HG03460 (cell line): ENCODE measurements around the gene DPYSL5.

Experiments used
- ATAC-seq: cut with Tn5 transposase; IDR thresholded peaks from one replicate; pipeline ENCODE4 v1.9.1; 2021; ENCODE audit not compliant: unreplicated experiment

DPYSL5 gene

DNA sequence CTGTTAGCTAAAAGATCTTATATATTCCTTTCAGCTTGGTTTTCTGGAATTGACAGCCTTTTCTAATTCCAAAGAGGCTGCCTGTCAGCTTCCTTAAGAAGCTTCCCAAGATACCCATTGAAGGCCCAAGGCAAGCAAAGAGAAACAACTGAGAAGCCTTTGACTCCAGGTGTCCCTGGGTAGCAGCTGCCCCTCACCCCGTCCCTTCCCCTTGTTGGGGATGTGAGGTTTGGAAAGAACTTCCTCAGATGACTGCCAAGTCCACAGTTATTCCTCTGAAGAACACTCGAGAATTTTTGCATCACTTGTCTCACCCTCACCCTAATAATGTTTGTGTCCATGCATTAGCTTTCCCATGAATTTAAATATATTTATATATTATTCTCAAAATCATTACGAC lies 135.8 kb downstream of the DPYSL5 start:
- no peak for ATAC-seq

DNA sequence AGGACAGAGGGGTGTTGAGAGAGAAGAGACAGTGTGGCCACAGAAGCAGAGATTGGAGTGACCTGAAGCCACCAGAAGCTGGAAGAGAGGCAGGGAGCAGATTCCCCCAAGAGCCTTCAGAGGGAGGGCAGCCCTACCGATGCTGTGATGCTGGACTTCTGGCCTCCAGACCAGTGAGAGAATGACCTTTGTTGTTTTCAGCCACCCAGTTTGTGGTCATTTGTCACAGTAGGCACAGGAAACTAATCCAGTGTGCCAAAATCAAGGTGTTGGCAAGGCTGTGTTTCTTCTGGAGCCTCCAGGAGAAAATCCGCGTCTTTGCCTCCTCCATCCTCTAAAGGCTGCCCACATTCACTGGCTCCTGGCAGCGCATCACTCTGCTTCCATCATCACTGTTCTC lies 137.9 kb downstream of the DPYSL5 start:
- no peak for ATAC-seq

DNA sequence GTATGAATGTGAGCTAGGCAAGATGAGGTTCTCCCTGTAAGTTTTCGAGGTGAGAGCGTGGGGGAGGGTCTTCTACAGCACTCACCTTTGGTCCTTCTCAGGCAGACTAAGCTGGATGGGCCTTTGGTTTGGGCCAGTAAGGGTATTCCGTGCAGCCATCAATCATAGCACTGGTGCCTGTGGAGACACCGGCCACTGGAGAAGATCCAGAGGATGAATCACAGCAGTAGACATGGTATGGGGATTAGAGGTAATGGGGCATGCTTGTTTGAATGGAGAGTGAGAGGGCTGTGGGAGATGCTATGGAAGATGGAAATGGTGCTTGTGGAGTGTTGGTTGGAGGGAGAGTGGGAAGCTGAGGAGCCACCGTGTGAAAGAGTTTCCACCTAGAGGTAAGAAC lies 138.6 kb downstream of the DPYSL5 start:
- no peak for ATAC-seq

DNA sequence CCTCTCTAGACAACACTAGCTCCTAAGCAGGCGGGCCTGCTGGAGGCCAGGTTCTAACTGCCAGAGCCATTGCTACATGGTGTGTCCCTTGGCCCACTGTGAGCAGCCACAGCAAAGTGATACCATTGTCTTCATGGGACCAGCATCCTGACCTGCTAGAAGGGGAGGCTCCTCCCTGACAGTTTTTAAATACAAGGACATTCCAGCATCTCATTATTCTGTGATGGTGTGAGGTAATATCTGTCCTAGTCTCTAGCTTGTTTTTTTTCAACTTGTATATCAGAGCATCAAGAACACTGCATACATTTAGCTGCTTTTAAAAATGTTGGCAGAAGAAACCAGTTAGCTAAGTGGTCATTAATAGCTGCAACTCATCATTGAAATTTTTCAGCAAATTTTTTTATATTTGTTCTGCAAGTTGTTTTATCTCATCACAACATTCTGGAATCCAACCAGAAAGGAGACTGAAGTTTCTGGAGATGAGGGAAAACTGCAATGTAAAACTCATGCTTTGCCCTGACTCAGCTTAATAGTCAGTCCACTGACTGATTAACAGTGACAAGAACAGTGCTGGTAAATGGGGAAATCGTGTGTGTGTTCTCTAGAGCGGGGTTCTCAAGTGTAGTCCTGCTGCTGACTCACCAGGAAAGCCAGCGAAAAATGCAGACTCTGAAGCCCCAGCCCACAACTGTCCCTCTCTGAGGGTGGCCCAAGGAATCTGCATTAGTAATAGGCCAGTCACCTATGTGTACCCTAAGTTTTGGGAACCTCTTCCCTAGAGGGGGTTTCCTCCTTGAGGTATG lies 140.3 kb downstream of the DPYSL5 start:
- no peak for ATAC-seq

DNA sequence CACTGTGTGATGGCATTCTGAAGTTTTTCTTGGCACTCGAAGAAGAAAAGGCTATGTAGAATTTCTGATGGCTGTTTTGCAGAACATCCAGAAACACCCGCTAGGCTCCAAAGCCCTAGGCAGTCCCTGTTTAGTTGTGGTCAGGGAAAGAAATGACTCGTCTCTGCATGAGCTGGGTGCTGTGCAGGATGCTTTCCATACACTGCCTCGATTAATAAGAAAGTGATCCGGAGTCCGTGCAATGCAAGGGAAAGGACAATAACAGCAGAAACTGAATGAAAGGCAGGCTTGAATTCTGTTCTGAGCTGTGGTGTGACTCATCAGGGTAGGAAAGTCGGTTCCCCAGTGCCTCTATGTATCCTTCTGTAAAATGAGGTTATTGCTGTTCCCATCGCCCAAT lies 141.2 kb downstream of the DPYSL5 start:
- no peak for ATAC-seq

DNA sequence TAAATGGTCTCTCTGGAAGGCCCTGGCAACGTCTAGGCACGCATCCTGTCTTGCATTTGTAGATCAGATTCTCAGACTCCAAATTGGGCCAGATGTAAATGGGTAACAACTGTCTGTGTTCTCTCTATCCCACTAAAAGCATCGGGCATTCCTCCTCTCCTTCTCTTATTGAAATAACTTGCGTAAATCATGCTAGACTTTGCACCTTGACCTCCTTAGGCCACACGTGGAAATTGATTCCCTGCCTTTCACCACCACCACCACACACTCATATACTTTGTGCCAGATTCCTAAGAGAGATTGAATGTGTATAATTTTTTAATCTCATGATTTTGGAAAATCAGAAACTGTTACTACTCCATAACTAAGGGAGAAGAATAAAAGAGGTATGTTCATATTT lies 143.8 kb downstream of the DPYSL5 start:
- ATAC-seq = no peak

DNA sequence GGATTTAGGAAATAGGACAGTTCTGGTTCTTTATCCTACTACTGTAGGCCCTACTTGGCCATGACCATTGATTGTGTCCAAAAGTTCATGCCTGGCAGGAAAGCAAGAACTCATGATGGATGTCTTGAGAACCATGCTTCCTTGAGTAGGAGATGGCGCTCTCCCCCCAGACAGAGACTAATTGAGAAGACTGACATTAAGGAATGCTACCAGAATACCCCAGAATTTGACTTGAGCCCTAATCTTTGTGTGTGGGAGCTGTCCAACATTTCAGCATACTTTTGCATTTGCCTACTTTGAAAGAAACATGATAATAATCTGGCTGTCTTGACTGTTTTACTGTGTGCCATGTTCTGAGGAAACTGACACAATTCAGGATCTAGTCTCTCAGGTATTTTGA lies 145.8 kb downstream of the DPYSL5 start:
- no peak for ATAC-seq

DNA sequence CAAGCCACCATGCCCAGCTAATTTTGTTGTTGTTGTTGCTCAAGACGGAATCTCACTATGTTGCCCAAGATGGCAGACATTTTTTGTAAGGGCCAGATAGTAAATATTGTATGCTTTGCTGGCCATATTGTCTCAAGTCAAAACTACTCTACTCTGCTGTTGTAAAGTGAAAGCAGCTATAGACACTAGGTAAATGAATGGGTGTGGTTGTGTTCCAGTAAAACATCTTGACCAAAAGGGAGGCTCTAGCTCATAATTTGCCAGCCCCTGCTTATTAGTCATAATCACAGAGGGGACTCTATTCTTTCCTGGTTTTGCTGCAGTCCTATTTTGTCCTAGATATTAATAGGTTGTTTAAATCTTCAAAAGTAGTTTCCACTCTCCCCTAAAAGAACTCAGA lies 147.1 kb downstream of the DPYSL5 start:
- ATAC-seq = no peak

DNA sequence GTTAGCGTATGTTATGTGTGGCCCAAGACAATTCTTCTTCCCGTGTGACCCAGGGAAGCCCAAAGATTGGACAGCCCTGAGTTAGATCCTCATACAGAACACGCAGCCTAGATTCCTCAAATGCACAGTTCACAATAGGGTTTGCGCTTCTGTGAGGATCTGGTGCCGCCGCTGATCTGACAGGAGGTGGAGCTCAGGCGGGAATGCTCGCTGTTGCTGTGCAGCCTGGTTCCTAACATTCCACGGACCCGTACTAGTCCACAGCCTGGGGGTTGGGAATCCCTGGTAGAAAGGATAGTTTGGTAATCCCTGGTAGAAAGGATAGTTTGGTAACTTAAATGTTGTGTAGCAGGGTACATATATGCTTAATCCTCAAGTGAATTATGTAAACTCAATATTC lies 149.5 kb downstream of the DPYSL5 start:
- no peak for ATAC-seq

DNA sequence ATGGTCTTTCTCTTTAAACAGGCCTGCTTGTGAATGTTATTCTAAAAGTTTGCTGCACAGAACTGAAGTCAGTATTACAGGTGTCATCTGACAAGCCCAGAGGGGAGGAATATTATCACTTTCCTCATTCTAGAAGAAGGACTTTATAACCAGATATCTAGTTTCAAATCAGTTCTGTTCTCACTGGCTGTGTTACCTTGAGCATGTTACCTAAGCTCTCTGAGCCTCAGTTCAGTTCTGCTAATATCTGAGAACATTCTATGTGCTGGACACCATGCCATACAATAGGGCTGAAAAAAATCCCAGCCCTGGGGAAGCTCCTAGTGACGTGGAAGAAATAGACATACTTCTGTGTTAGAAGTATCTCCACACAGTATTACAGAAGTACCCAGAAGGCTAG lies 150.4 kb downstream of the DPYSL5 start:
- no peak for ATAC-seq
